Esophagus muscularis mucosa (tissue), 4 donors: ENCODE results near the gene SMIM5. TPM values are rescaled to one million over a fixed set of nuclear protein-coding genes. Genes with fewer than 3 reads are reported as not detected.

Experiments used
- DNase-seq: peaks from one replicate; pipeline ENCODE4 v3.0.0-alpha.2; 2017; ENCODE audit errors: extremely low spot score
- H3K27ac ChIP-seq, 4 donors: fragments of 200-600 bp; sonication (generic); replicated peaks in 1 of 4; 1 replicate in 3 of 4; 2 replicates in 1 of 4; pipeline ENCODE4 v1.5.1; 2016 to 2019; ENCODE audit warnings: mild to moderate bottlenecking in 1 of 4
- H3K27me3 ChIP-seq, 4 donors: fragments of 200-600 bp; sonication (generic); one replicate each; pipeline versions ENCODE4 v1.5.1 to v1.6.0; 2016 to 2019
- H3K36me3 ChIP-seq, 4 donors: fragments of 200-600 bp; sonication (generic); one replicate each; pipeline ENCODE4 v1.5.1; 2016 to 2019
- H3K4me1 ChIP-seq, 4 donors: fragments of 200-600 bp; sonication (generic); one replicate each; pipeline ENCODE4 v1.5.1; 2016 to 2019
- H3K4me3 ChIP-seq, 4 donors: fragments of 200-600 bp; sonication (generic); 1 replicate in 2 of 4; 2 replicates in 2 of 4; pipeline ENCODE4 v1.5.1; 2016 to 2019; ENCODE audit warnings: mild to moderate bottlenecking in 4 of 4, moderate library complexity in 1 of 4
- H3K9me3 ChIP-seq, 4 donors: fragments of 200-600 bp; sonication (generic); 1 replicate in 3 of 4; 2 replicates in 1 of 4; pipeline ENCODE4 v1.5.1; 2016 to 2019
- EP300 ChIP-seq: sonication (generic); formaldehyde crosslinking; IDR thresholded peaks from one replicate; pipeline ENCODE4 v1.6.1; 2017; ENCODE audit warnings: antibody characterized with exemption
- POLR2A ChIP-seq: fragments of 450-650 bp; IDR thresholded peaks from one replicate; pipeline ENCODE4 v1.6.1; 2017; ENCODE audit warnings: antibody characterized with exemption, moderate library complexity, mild to moderate bottlenecking, low read depth
- POLR2AphosphoS5 ChIP-seq, 2 donors: sonication (generic); formaldehyde crosslinking; IDR thresholded peaks; one replicate each; pipeline ENCODE4 v1.6.1; 2017; ENCODE audit warnings: antibody characterized with exemption in 2 of 2
- WGBS: methylation state at CpG from one replicate; pipeline ENCODE4 v1.1.5; 2018; 5-methylcytosine and 5-hydroxymethylcytosine counted together
- intact Hi-C: fragments of 100-400 bp; cut with DNase I; formaldehyde crosslinking; loops from one replicate; pipeline ENCODE4 v1.15.1; 2023
- total RNA-seq, 4 donors: library from RNA; depleted of rRNA; stranded (reverse); fragments of >200 nt; gene quantifications; one replicate each; pipeline versions ENCODE4 v1.1.0 to v1.2.1, GENCODE V29; 2016
- TF ChIP-seq, protein P1 (sequence below), 3 experiments: fragments of 200-600 bp in 2 of 3; fragments of 450-650 bp in 1 of 3; sonication (generic) in 2 of 3; IDR thresholded peaks; one replicate each; pipeline ENCODE4 v1.5.1; 2017 to 2019; ENCODE audit warnings: antibody characterized with exemption in 3 of 3, mild to moderate bottlenecking in 2 of 3, moderate library complexity in 1 of 3

Gene SMIM5
- total RNA-seq, 4 donors from 2014 or later = 4.3 to 6.6 (median 5.6) TPM

- WGBS = 100% methylated on average over 2 of the region's 12 CpGs
- Histone ChIP-seq H3K27me3 (no peaks in the 10 kb centered on the region), H3K27ac (no peak overlapping the region), H3K9me3 (no peaks in the 10 kb centered on the region), H3K4me1 (peaks cover 0 to 11% (median 8%) of the 10 kb centered on the region in 4 donors), H3K4me3 (no peak overlapping the region), H3K36me3 (peaks cover 0 to 18% (median 14%) of the 10 kb centered on the region in 4 donors)
- intact Hi-C loops = no loop called here
- no peak for TF ChIP-seq POLR2A
- TF ChIP-seq EP300 = no peak
- TF ChIP-seq POLR2AphosphoS5 (IDR thresholded peaks at IDR 0.05) = no peak
- TF ChIP-seq, protein P1, sequence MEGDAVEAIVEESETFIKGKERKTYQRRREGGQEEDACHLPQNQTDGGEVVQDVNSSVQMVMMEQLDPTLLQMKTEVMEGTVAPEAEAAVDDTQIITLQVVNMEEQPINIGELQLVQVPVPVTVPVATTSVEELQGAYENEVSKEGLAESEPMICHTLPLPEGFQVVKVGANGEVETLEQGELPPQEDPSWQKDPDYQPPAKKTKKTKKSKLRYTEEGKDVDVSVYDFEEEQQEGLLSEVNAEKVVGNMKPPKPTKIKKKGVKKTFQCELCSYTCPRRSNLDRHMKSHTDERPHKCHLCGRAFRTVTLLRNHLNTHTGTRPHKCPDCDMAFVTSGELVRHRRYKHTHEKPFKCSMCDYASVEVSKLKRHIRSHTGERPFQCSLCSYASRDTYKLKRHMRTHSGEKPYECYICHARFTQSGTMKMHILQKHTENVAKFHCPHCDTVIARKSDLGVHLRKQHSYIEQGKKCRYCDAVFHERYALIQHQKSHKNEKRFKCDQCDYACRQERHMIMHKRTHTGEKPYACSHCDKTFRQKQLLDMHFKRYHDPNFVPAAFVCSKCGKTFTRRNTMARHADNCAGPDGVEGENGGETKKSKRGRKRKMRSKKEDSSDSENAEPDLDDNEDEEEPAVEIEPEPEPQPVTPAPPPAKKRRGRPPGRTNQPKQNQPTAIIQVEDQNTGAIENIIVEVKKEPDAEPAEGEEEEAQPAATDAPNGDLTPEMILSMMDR (IDR thresholded peaks at IDR 0.05) = no peak
- no peak for DNase-seq
Measured at GRCh38 chr17:75602644-75603043, 30.6 kb upstream of the SMIM5 start.

DNA sequence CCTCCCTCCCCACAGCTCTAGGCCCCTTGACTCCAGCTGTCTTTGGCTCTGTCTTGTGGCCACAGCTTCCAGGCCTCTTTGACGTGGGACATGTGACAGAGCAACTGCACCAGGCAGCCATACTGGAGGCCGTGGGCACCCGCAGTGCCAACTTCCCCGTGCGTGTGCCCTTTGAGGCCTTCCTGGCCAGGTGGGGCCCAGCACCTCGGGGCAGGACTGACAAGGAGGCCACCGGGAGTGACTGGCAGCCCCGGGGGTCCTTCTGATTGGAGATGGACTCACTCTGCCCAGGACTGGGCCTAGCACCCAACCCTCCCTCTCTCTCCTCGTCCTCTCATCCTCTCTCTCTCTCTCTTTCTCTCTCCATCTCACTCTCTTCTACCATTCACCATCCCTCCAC is 30.1 kb upstream of the SMIM5 start:
- Histone ChIP-seq H3K27me3 (no peaks in the 10 kb centered on the region), H3K4me3 (no peak overlapping the region), H3K9me3 (no peaks in the 10 kb centered on the region), H3K36me3 (peaks cover 0 to 20% (median 14%) of the 10 kb centered on the region in 4 donors), H3K4me1 (peaks cover 0 to 11% (median 8%) of the 10 kb centered on the region in 4 donors), H3K27ac (no peak overlapping the region)
- intact Hi-C loops = no loop called here
- WGBS = 95% methylated on average over 9 of the region's 9 CpGs
- TF ChIP-seq POLR2AphosphoS5 (IDR thresholded peaks at IDR 0.05) = no peak
- TF ChIP-seq POLR2A = no peak
- TF ChIP-seq EP300 = no peak
- TF ChIP-seq, protein P1 (IDR thresholded peaks at IDR 0.05) = no peak
- no peak for DNase-seq

- Histone ChIP-seq H3K27ac (no peak overlapping the region), H3K36me3 (peaks cover 0 to 20% (median 14%) of the 10 kb centered on the region in 4 donors), H3K9me3 (no peaks in the 10 kb centered on the region), H3K4me3 (no peak overlapping the region), H3K27me3 (no peaks in the 10 kb centered on the region), H3K4me1 (peaks cover 0 to 11% (median 8%) of the 10 kb centered on the region in 4 donors)
- 72% methylated on average over 11 of the region's 12 CpGs for WGBS
- intact Hi-C loops = no loop called here
- TF ChIP-seq, protein P1 (IDR thresholded peaks at IDR 0.05) = no peak
- TF ChIP-seq POLR2A (no peak), POLR2AphosphoS5 (IDR thresholded peaks at IDR 0.05) (no peak), EP300 (no peak)
- DNase-seq = no peak
Measured at GRCh38 chr17:75604034-75604695, 29.1 kb upstream of the SMIM5 start.

DNA sequence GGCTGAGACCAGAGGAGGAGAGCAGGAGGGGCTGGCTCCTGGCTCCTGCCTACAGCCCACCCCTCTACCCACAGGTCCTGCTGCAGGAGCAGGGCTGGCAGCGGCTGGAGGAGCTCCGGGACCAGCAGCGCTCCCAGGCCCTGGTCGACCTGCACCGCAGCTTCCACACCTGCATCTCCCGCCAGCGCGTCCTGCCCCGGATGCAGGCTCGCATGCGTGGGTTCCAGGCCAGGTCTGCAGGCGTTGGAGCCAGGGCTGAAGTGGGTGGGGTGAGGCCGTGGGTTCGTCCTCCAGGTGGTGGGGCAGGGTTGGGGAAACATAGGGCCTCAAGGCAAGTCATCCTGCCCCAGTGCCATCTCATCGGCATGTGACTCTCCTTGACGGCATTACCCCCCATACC is 27.4 kb upstream of the SMIM5 start:
- no peak for DNase-seq
- H3K4me1 ChIP-seq = peaks cover 0 to 11% (median 8%) of the 10 kb centered on the region in 4 donors
- 93% methylated on average over 8 of the region's 16 CpGs for WGBS
- no peaks in the 10 kb centered on the region for H3K9me3 ChIP-seq
- peaks cover 0 to 29% (median 25%) of the 10 kb centered on the region in 4 donors for H3K36me3 ChIP-seq
- intact Hi-C loops = no loop called here
- H3K27me3 ChIP-seq = no peaks in the 10 kb centered on the region
- no peak for TF ChIP-seq POLR2AphosphoS5 (IDR thresholded peaks at IDR 0.05)
- TF ChIP-seq, protein P1 (IDR thresholded peaks at IDR 0.05) = no peak
- TF ChIP-seq POLR2A = no peak
- no peak for TF ChIP-seq EP300
- H3K27ac ChIP-seq = no peak overlapping the region
- H3K4me3 ChIP-seq = no peak overlapping the region
